WERI-Rb-1 (cell line): ENCODE measurements around the gene LRP1B.

Source experiments
- DNase-seq: peaks from one replicate; pipeline ENCODE4 v3.0.0-alpha.2; 2020
- H3K27ac ChIP-seq: fragments of 250-450 bp; sonication (Bioruptor Pico); 2 replicates; pipeline ENCODE4 v1.5.1; 2020; ENCODE audit warnings: mild to moderate bottlenecking, moderate library complexity
- H3K27me3 ChIP-seq: fragments of 250-450 bp; sonication (Bioruptor Pico); 2 replicates; pipeline ENCODE4 v1.5.1; 2021; ENCODE audit warnings: mild to moderate bottlenecking, low read depth, moderate library complexity; ENCODE audit not compliant: insufficient read depth, severe bottlenecking
- H3K36me3 ChIP-seq: fragments of 250-450 bp; sonication (Bioruptor Pico); 2 replicates; pipeline ENCODE4 v1.5.1; 2020; ENCODE audit warnings: mild to moderate bottlenecking, moderate library complexity
- H3K4me3 ChIP-seq: 2 replicates; pipeline ENCODE4 v1.5.1; 2011; ENCODE audit warnings: low read depth, mild to moderate bottlenecking, control low read depth, low read length
- H3K9me3 ChIP-seq: fragments of 250-450 bp; sonication (Bioruptor Pico); 2 replicates; pipeline ENCODE4 v1.5.1; 2021; ENCODE audit warnings: mild to moderate bottlenecking, moderate library complexity; ENCODE audit not compliant: severe bottlenecking
- TF ChIP-seq, protein P1 (sequence below): IDR thresholded peaks from 2 replicates; pipeline ENCODE4 v1.5.1; 2011; ENCODE audit warnings: low read depth, mild to moderate bottlenecking, control low read depth, inconsistent platforms, low read length

The LRP1B gene

DNA sequence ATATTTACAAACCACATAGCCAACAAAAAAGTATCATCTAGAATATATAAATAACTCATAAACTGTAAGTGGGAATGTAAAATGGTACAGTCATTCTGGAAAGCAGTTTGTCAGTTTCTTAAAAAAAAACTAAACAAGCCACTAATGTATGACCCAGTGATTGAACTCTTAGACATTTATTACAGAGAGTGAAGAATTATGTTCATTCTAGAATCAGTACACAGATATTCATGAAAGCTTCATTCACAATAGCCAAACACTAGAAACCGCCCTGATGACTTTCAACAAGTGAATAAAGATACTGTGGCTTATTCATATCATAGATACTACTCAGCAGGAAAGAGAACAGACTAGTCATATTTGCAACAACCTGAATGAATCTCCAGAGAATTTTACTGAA is 1541.5 kb downstream of the LRP1B start:
- no peak overlapping the region for H3K4me3 ChIP-seq
- TF ChIP-seq, protein P1, sequence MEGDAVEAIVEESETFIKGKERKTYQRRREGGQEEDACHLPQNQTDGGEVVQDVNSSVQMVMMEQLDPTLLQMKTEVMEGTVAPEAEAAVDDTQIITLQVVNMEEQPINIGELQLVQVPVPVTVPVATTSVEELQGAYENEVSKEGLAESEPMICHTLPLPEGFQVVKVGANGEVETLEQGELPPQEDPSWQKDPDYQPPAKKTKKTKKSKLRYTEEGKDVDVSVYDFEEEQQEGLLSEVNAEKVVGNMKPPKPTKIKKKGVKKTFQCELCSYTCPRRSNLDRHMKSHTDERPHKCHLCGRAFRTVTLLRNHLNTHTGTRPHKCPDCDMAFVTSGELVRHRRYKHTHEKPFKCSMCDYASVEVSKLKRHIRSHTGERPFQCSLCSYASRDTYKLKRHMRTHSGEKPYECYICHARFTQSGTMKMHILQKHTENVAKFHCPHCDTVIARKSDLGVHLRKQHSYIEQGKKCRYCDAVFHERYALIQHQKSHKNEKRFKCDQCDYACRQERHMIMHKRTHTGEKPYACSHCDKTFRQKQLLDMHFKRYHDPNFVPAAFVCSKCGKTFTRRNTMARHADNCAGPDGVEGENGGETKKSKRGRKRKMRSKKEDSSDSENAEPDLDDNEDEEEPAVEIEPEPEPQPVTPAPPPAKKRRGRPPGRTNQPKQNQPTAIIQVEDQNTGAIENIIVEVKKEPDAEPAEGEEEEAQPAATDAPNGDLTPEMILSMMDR, result no peak
- no peaks in the 10 kb centered on the region for H3K36me3 ChIP-seq
- H3K9me3 ChIP-seq, result no peaks in the 10 kb centered on the region
- no peaks in the 10 kb centered on the region for H3K27me3 ChIP-seq
- H3K27ac ChIP-seq, result no peak overlapping the region
- no peak for DNase-seq

DNA sequence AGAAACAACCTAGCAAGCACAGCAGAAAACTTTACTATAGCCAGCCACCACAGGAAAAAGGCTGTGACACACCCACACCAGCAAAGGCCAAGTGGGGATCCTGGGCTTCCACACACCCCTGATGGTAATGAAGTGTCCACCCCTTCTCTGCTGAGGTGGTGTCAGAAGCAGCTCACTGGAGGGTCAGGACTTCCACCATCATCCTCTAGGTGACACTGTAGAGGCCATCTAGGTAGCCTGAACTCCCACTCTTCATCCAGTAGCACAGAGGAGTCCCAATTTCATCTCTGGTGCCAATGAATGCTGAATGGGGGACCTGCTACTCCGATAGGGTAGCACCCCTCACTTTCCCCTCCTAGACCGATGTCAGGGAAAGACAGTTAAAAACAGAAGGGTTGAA is 1544.4 kb downstream of the LRP1B start:
- H3K27me3 ChIP-seq, result no peaks in the 10 kb centered on the region
- no peak overlapping the region for H3K4me3 ChIP-seq
- no peaks in the 10 kb centered on the region for H3K9me3 ChIP-seq
- H3K36me3 ChIP-seq, result no peaks in the 10 kb centered on the region
- no peak overlapping the region for H3K27ac ChIP-seq
- DNase-seq, result peak; percentile 63
- TF ChIP-seq, protein P1, result peak; percentile 89

GRCh38 chr2:140585016-140585415 is 1545.8 kb downstream of the LRP1B start:
- no peaks in the 10 kb centered on the region for H3K27me3 ChIP-seq
- H3K4me3 ChIP-seq, result no peak overlapping the region
- TF ChIP-seq, protein P1, result no peak
- no peaks in the 10 kb centered on the region for H3K9me3 ChIP-seq
- DNase-seq, result no peak
- H3K27ac ChIP-seq, result no peak overlapping the region
- no peaks in the 10 kb centered on the region for H3K36me3 ChIP-seq

DNA sequence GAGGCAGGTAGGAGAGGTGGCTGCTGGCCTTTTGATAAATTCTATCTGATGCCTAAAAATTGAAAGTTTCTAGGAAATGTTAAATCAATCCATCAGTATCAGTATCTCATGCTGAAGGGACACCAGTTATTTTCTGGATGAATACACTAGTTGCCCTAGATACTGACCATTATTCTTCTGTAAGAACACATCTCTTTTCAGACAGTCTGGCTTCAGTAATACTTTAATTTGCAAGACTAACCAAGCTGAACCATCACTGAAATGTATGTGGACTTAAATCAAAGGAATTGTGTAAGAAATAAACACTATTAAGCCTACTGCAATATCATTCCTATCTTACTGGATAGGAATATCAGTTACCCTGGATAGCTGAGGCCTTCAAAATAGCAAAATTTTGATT is 1546.3 kb downstream of the LRP1B start:
- TF ChIP-seq, protein P1, result no peak
- DNase-seq, result no peak
- no peak overlapping the region for H3K27ac ChIP-seq
- H3K27me3 ChIP-seq, result no peaks in the 10 kb centered on the region
- no peak overlapping the region for H3K4me3 ChIP-seq
- no peaks in the 10 kb centered on the region for H3K9me3 ChIP-seq
- H3K36me3 ChIP-seq, result no peaks in the 10 kb centered on the region

DNA sequence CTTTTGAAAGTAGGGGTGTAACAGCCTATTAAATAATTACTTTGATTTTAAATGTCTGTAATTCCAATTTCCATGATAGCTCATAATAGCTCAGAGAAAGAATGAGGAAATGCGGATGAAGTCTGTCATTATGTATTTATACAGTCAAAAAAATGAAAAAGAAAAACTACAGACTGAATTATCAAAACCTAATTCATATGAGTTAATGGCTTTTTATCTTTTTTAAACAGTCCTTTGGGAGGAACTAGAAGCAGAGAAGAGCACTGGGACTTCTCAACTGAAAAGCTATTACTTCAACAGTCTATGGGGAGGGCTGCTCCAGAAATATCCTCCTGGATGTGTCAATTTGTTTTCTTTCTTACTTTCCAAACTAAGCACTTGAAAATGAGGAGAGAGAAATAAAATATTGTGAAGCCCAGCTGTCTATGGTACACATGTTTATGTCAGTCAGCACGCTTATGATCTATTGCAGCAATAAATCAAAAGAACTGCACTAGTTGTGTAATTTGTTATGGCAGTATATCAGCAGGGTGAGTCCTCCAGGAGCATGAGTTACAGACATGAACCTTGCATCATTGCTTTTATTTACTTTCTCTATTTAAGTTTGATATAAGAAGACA is 1550.2 kb downstream of the LRP1B start:
- DNase-seq, result no peak
- no peak overlapping the region for H3K4me3 ChIP-seq

More for the DNA sequence above, 1550.2 kb downstream of the LRP1B start:
- TF ChIP-seq, protein P1, result no peak
- no peak overlapping the region for H3K27ac ChIP-seq
- H3K36me3 ChIP-seq, result no peaks in the 10 kb centered on the region
- H3K9me3 ChIP-seq, result no peaks in the 10 kb centered on the region
- H3K27me3 ChIP-seq, result no peaks in the 10 kb centered on the region
